GM18502 (cell line): Measurements from ENCODE around the gene URB2.

Experiments used
- ATAC-seq: cut with Tn5 transposase; IDR thresholded peaks from one replicate; pipeline ENCODE4 v1.9.1; 2021; ENCODE audit warnings: mild to moderate bottlenecking; ENCODE audit not compliant: unreplicated experiment, poor library complexity

The URB2 gene

DNA sequence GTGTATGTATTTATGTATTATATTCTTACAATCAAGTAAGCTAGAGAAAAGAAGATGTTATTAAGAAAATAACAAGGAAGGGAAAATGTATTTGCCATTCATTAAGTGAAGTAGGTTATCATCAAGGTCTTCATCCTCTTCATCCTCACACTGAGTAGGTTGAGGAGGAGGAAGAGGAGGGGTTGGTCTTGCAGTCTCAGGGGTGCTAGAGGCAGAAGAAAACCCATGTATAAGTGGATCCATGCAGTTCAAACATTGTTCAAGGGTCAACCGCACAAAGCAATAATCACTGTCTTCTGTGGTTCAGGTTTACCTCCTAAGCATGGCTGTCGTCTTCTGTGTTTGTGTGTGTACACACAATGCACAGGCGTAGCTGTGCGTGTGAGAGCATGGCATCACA, 16.9 kb downstream of the URB2 start:
- no peak for ATAC-seq

GRCh38 chr1:229643996-229644745, 18.1 kb downstream of the URB2 start:
- peak; percentile 67 for ATAC-seq

GRCh38 chr1:229645324-229645993, 19.4 kb downstream of the URB2 start:
- ATAC-seq = no peak

DNA sequence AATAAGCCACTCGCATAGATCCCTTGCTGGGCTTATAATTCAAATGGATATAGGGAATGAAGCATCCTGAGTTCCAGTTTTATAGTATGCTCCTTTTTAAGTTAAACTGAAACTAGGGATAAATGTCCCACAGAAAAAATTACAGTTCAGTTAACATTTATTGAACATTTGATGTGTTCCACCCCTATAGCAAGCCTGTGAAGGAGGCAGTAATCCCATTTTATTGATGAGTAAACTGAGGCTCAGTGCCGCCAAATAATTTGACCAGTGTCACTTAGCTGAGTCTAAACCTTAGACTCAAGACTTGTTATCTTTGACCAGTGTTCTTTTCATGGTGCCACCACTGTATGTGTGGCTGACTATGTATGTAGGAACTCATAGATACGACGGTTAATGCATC, 22.4 kb downstream of the URB2 start:
- no peak for ATAC-seq

- no peak for ATAC-seq
These were observed 24.0 kb downstream of the URB2 start for GRCh38 chr1:229650045-229650444.

DNA sequence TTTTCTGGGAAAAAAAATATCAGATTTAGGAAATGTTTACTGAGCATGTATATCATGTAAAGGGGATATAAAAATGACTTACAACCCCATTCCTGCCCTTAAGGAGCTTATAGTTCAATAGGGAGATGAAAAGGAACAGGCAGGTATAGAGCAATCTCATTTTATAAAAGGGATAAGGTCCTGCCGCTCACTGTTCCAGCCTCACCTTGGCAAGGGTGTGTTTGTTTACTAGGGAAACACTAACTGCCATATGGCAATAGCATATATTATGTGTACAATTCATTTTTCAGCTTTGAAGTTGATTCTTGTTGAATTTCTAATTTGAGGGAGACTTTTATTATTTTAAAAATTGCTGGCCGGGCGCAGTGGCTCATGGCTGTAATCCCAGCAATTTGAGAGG, 25.5 kb downstream of the URB2 start:
- no peak for ATAC-seq

GRCh38 chr1:229653420-229653819, 27.4 kb downstream of the URB2 start:
- no peak for ATAC-seq

- no peak for ATAC-seq
These were observed 29.7 kb downstream of the URB2 start for GRCh38 chr1:229655781-229656180.

GRCh38 chr1:229657993-229658755, 32.1 kb downstream of the URB2 start:
- no peak for ATAC-seq

DNA sequence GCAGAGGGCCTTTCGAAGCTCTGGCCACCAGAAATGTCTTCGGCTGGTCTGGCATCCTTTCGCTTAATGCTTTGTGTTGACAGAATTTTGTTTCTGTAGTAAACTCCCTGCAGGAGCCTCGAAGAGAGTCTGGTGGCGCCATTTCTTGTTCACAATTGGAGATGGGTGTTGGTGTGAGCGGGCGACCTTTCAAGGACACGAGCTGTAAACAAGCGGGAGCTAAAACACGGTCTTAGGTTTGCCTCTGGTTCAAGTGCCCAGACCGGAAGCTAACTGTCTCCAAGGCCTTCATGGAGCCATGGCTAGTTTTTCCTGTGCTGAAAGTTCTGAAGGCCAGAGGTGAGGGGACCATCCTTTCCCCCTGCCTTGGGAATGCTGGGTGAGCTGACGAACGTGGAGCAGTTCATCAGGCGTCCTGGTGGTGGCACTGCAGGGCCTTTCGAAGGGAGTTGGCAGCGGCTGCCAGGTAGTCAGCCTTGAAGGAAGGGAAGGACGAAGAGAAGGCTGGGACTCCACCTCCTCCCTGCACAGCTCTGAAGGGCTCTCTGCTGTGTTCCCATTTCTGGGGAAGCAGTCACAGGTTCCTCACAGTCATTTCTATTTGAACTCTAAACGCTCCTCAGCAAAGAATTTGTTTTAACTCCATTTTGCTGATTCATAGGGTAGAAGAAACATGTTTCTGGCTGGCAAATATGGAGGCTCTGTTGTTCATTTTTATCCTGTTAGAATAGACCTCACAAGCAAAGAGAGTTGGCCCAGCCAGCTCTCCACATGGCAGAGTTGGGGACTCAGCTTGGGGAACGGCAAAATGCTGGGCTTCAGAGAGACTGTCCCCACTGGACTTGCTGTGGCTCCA, 35.2 kb downstream of the URB2 start:
- peak; percentile 77 for ATAC-seq

- no peak for ATAC-seq
These were observed 35.9 kb downstream of the URB2 start for GRCh38 chr1:229661897-229662296.

- peak; percentile 59 for ATAC-seq
These were observed 38.2 kb downstream of the URB2 start for GRCh38 chr1:229664133-229664689.

- no peak for ATAC-seq
These were observed 40.0 kb downstream of the URB2 start for GRCh38 chr1:229665912-229666558.

DNA sequence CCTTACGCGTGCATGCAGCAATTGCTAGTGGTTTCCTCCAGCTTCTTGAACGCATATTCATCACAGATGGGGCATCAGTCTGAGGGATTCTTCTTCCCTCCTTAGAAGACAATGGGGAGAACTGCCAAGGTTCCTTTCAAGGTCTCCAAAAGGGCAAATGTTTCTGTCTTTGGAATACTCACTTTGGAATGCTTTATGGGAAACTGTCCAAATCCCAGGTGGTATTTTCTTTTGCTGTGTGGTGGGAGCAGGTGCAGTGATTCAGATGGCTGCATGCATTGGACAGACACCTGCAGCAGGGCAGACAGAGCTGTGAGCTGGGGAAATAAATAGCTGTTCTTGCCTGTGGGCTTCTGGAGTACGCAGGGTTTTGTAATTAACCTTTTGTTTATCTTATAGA, 40.5 kb downstream of the URB2 start:
- no peak for ATAC-seq

DNA sequence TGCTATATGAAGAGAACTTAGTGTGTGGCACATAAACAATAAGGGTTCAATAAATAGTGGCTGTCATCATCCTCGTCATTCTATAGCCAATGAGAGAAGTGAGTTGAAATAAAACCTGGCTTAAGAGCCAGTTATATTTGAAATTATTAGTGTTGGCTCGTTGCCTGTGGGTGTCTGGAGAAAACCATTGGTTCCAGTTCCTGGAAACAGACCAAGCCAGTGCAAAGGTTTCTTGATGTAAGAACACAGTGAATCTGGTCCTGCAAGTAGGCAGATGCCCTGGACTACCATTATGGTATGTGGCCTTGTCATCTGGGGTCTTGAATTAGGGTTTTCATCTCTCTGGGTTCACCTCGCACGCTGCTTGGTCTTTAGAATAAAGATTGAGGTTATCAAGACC, 43.3 kb downstream of the URB2 start:
- no peak for ATAC-seq

DNA sequence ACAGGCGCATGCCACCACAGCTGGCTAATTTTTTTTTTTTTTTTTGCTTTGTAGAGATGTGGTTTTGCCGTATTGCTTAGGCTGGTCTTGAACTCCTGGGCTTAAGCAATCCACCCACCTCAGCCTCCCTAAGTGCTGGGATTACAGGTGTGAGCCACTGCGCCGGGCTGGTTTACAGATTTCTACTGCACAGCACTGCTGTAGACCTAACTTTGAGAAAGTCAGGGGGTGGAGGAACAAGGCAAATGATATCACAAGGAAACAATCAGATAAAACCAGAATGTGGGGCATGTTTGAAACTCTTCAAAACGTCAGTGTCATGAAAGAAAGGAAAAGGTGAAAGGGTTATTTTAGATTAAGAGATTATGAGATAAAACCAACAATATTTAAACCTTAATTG, 45.3 kb downstream of the URB2 start:
- no peak for ATAC-seq

DNA sequence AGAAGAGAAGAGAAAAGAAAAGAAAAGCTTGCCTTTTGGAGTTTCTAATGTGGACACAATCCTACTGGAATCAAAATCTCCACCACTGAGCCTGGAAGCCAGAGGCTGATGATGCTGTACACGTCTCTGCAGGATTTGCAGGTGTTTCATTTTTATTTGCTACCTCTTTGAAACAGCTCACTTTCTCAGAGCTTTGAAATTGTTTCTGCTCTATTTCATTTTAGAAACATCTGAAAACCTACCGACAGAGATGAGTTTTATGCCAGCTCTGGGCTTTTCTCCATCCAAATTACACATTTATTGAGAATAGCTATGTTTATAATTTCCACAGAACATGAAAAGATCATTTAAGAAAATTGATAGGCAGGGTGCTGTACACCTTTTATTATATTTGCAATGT, 46.2 kb downstream of the URB2 start:
- no peak for ATAC-seq

DNA sequence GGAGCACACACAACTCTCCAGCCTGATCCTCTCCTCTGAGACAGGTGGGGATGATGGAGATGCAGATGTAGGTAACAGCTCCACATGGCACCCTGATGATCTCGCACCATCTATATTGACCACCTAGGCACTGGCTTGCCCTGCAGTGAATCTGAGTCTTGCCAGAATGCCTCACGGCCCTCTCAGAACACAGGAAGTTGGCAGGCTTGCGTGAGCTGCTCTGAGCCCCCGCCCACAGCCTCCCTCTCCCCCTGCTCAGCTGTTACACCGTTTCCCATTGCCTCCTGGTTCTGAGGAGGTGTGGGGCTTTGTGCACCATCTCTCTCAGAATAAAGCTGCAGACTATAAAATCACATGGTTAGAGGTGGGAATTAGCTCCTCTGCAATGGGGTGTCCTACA, 48.0 kb downstream of the URB2 start:
- no peak for ATAC-seq

DNA sequence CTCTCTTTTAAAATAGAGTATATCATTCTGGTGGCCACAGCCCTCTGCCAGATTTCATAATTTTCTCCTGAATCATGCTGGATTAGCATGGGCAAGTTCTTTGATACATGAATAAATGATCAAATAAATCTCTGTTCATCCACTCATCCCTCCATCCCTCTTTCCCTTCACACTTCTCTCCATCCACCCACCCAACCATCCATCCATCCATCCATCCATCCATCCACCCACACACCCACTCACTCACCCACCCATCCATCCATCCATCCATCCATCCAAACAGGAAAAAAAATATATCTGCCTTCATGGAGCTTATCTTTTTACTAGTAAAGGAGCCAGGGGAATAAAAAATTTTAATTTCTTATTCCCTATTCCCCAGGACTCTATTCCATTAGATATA, 49.3 kb downstream of the URB2 start:
- no peak for ATAC-seq

DNA sequence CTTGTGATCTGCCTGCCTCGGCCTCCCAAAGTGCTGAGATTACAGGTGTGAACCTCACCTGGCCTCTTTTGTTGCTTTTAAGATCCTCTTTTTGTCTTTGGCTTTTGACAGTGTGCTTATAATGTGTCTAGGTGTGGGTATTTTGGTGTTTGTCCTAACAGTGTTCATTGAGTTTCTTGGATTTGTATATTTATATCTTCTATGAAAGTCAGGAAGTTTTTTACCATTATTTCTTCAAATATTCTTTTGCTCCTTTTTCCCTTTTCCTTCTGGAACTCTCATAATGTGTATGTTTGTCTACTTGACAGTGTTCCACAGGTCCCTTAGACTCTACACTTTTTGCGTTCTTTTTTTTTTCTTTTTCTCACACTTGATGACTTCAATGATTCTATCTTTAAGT, 59.1 kb downstream of the URB2 start:
- ATAC-seq = no peak
